IMR-90 (cell line): Measurements from ENCODE around the gene OR2W1.

Source experiments
- BHLHE40 ChIP-seq: fragments of 150-350 bp; IDR thresholded peaks from 2 replicates; pipeline ENCODE4 v1.6.1; 2016; ENCODE audit warnings: mild to moderate bottlenecking, low read depth, low read length
- CEBPB ChIP-seq: IDR thresholded peaks from 2 replicates; pipeline ENCODE4 v1.6.1; 2012; ENCODE audit warnings: low read depth, low read length, improper control_type of control experiment
- CHD1 ChIP-seq: IDR thresholded peaks from 2 replicates; pipeline ENCODE4 v1.6.1; 2012; ENCODE audit warnings: low read depth, low read length, improper control_type of control experiment
- CTCF ChIP-seq: conservative IDR thresholded peaks from 2 replicates; pipeline ENCODE4 v1.5.1; 2012; ENCODE audit warnings: mild to moderate bottlenecking, low read depth, low read length, improper control_type of control experiment
- MAZ ChIP-seq: IDR thresholded peaks from 2 replicates; pipeline ENCODE4 v1.6.1; 2012; ENCODE audit warnings: low read depth, mild to moderate bottlenecking, low read length, improper control_type of control experiment, moderate library complexity, borderline replicate concordance
- MXI1 ChIP-seq: IDR thresholded peaks from 2 replicates; pipeline ENCODE4 v1.6.1; 2012; ENCODE audit warnings: low read depth, mild to moderate bottlenecking, low read length, moderate library complexity, borderline replicate concordance
- POLR2A ChIP-seq: IDR thresholded peaks from 2 replicates; pipeline ENCODE4 v1.6.1; 2012; ENCODE audit warnings: mild to moderate bottlenecking, low read depth, low read length
- RAD21 ChIP-seq: IDR thresholded peaks from 2 replicates; pipeline ENCODE4 v1.6.1; 2012; ENCODE audit warnings: low read length, improper control_type of control experiment

- TF ChIP-seq BHLHE40, result no peak
- TF ChIP-seq CTCF, result no peak
- TF ChIP-seq POLR2A, result no peak
- no peak for TF ChIP-seq RAD21
- TF ChIP-seq MAZ, result no peak
- TF ChIP-seq MXI1, result no peak
- TF ChIP-seq CEBPB, result no peak
- no peak for TF ChIP-seq CHD1
Observed at GRCh38 chr6:29087213-29087612, 42.2 kb upstream of the OR2W1 start, which contains the start of gene OR2B3.
